B cell (primary cell): ENCODE measurements around the gene MAFB.

Experiments
- EZH2 ChIP-seq: IDR thresholded peaks from 2 replicates; pipeline ENCODE4 v1.6.1; 2012; ENCODE audit warnings: borderline replicate concordance, low read depth, mild to moderate bottlenecking, moderate library complexity, low read length; ENCODE audit not compliant: insufficient read depth, poor library complexity, severe bottlenecking
- TF ChIP-seq, protein P1 (sequence below): fragments of 200-600 bp; IDR thresholded peaks from one replicate; pipeline ENCODE4 v1.8.0; 2022; ENCODE audit warnings: antibody characterized with exemption, mild to moderate bottlenecking

DNA sequence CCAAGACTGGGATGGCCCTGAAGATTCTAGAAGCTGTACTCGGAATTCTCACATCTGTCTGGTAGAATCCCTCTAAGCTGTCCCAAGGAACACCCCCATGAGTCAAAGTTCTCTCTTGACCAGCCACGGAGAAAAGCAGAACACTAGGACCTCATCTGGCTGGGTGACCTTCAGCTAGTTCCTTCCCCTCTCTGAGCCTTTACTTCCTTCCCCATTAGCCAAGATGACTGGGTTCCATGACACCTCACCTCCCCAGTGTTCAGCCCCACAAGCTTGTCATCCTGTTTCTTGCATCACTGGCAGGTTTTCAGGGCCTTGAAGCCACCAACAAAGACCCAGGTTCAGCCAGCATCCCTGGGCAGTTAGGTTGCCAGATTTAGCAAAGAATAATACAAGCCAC, 47.8 kb downstream of the MAFB start:
- TF ChIP-seq, protein P1, sequence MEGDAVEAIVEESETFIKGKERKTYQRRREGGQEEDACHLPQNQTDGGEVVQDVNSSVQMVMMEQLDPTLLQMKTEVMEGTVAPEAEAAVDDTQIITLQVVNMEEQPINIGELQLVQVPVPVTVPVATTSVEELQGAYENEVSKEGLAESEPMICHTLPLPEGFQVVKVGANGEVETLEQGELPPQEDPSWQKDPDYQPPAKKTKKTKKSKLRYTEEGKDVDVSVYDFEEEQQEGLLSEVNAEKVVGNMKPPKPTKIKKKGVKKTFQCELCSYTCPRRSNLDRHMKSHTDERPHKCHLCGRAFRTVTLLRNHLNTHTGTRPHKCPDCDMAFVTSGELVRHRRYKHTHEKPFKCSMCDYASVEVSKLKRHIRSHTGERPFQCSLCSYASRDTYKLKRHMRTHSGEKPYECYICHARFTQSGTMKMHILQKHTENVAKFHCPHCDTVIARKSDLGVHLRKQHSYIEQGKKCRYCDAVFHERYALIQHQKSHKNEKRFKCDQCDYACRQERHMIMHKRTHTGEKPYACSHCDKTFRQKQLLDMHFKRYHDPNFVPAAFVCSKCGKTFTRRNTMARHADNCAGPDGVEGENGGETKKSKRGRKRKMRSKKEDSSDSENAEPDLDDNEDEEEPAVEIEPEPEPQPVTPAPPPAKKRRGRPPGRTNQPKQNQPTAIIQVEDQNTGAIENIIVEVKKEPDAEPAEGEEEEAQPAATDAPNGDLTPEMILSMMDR, result no peak
- TF ChIP-seq EZH2, result no peak
